Head of caudate nucleus (tissue), 42 donors: Measurements from ENCODE around the gene PHPT1.
A peak's percentile ranks its signal among the peaks of the same experiment; 100 is the strongest.
"Not testable (repeated sequence)": the region's sequence is repeated elsewhere in the genome, so short reads cannot be mapped to it uniquely, and the experiment has no call there.

Experiments
- DNase-seq, 42 donors: peaks; one replicate each; pipeline versions ENCODE4 v3.0.0 to v3.0.0-alpha.2; 2020 to 2021; ENCODE audit warnings: mixed read lengths in 7 of 42
- intact Hi-C: fragments of 100-400 bp; cut with DNase I; formaldehyde crosslinking; loops from one replicate; pipeline ENCODE4 v1.15.0; 2022

PHPT1 gene

DNA sequence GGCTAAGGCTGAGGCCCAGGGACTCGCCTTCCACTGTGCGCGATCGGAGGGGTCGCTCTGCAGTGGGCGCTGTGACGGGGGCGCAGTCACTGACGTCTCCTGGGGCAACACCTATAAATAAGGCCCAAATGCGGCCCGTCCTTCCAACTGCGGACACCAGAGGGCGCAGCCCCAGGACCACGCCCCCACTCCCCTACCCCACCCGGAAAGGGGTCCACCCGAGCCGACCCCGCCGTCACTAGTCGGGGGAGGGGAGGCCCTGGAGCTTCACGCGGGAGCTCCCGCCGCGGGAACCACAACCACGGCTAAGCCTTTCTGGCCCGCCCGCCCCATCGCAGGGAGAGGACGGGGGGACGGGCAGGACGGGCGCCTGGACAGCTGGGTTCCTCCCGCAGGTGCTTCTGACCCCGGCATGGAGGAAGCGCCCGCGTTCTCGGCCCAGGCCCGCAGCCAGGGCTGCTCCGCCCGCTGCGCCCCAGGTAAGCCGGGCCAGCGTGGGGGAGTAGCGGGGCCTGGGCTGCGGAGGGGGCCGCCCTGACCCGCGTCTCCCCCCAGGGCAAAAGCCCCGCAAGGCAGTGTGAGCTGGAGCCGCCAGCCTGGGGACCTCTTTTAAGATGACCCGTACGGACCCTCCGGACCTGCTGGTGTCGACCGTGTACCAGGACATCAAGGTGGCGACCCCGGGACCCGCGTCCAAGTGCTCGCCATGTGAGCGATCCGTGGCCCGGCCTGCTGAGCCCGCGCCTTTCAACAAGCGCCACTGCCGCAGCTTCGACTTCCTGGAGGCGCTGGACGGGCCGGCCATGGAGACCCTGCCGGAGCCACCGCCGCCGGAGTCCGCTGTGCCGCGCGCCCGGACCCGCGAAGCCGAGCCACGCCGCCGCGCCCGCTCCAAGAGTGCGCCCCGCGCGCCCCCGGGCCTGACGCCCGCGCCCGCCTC, 5.1 kb upstream of the PHPT1 start:
- peak in 22 of 42 donors; percentile 27 to 80 (median 56) for DNase-seq
- intact Hi-C loops = not testable (repeated sequence)

DNA sequence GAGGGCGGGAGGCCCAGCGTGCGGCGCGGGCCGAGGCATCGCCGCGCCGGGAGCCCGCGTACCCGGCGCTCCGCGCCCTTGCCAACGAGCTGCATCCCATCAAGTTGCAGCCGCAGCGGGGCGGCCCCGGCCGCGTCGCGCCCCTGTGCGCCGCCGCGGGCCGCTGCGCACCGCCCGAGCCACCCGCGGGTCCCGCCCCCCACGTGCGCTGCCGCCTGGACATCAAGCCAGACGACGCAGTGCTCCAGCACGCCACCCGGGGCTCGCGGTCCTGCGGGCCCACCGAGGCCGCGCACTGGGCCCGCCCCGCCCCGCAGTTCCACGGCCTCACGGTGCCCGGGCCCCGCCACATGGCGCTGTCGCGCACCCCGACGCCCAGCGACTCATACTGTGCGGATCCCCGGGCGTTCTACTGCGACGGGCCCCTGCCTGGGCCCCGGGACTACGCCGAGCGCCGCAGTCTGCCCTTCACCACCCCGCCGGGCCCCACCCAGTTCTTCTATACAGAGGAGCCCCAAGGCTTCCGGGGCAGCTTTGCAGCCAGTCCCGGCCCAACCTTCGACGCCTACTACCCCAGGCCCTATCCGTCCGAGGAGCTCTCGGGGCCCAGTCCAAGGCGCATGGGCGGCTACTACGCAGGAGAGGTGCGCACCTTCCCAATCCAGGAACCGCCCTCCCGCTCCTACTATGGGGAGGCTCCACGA, 4.3 kb upstream of the PHPT1 start:
- intact Hi-C loops = loop anchor here (5.0 kb wide), 1 partner anchor 38 kb away; the partner anchor contains the start of gene RABL6

DNA sequence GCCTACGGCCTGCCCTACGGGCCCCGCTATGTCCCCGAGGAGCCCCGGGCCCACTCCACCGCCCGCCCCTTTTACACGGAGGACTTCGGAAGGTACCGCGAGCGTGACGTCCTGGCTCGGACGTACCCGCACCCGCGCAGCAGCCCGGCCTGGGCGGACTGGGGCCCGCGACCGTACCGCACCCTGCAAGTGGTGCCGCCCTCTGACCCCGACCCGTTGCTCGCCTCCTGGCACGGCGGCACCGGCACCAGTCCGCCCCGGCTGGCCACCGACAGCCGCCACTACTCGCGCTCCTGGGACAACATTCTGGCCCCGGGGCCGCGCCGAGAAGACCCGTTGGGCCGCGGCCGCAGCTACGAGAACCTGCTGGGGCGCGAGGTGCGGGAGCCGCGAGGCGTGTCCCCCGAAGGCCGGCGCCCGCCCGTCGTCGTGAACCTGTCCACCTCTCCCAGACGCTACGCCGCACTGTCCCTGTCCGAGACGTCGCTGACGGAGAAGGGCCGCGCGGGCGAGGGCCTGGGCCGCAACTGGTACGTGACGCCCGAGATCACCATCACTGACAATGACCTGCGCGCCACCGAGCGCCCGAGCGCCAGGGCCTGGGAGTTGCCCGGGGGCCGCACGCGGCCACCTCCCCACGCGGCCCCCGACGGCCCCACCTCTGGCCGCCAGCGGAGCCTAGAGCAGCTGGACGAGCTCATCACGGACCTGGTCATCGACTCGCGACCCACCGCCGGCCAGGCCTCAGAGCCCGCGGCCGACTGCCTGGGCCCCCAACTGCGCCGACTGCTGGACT, 3.5 kb upstream of the PHPT1 start:
- intact Hi-C loops = loop anchor here (5.0 kb wide), 1 partner anchor 38 kb away; the partner anchor contains the start of gene RABL6
- DNase-seq = no peak

More for the DNA sequence above, 4.3 kb upstream of the PHPT1 start:
- no peak for DNase-seq

DNA sequence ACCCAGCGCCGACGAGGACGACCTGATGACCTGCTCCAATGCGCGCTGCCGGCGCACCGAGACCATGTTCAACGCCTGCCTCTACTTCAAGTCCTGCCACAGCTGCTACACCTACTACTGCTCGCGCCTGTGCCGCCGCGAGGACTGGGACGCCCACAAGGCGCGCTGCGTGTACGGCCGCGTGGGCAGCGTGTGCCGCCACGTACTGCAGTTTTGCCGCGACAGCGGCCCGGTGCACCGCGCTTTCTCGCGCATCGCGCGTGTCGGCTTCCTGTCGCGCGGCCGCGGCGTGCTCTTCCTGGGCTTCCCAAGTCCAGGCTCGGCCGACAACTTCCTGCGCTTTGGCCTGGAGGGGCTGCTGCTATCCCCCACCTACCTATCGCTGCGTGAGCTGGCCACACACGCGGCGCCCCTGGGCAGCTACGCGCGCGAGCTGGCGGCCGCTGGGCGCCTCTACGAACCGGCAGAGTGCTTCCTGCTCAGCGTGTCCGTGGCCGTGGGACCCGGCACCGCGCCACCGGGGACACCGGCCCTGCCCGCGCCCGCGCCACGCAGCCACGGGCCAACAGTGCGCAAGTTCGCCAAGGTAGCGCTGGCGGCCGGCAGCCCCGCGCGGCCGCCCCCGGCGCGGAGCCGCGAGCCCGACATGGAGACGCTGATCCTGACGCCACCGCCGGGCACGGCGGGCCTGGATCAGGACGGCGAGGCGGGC, 2.7 kb upstream of the PHPT1 start:
- intact Hi-C loops = loop anchor here (5.0 kb wide), 1 partner anchor 39 kb away; the partner anchor contains the start of gene RABL6
- peak in 7 of 42 donors; percentile 30 to 61 (median 46) for DNase-seq

DNA sequence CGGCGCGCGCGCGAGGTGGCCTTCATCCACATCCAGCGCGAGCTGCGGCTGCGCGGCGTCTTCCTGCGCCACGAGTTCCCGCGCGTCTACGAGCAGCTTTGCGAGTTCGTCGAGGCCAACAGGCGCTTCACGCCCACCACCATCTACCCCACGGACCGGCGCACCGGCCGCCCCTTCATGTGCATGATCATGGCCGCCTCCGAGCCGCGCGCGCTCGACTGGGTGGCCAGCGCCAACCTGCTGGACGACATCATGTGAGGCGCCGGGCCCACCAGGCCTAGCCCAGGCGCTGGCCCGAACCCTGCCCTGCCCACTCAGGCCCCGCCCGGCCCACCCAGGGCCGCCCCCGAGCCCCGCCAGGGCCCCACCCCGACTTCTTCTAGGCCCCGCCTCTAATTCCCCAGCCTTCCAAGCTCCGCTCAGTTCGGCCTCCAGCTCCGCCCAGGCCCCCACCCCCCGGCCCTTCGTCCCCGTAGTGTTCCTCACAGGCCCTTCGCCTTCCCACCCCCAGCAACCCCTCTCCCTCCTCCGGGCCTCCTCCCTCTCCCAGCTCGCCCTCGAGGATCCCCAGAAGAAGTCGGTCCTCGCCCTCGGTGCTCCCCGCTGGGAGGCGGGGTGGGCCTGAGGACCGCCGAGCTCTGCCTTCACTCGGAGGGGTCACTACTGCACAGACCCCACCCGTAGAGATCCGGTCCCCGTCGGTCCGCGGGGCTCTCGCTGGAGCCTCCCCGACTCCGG, 2.0 kb upstream of the PHPT1 start:
- intact Hi-C loops = loop anchor here (5.0 kb wide), 1 partner anchor 40 kb away; the partner anchor contains the start of gene RABL6
- DNase-seq = no peak

DNA sequence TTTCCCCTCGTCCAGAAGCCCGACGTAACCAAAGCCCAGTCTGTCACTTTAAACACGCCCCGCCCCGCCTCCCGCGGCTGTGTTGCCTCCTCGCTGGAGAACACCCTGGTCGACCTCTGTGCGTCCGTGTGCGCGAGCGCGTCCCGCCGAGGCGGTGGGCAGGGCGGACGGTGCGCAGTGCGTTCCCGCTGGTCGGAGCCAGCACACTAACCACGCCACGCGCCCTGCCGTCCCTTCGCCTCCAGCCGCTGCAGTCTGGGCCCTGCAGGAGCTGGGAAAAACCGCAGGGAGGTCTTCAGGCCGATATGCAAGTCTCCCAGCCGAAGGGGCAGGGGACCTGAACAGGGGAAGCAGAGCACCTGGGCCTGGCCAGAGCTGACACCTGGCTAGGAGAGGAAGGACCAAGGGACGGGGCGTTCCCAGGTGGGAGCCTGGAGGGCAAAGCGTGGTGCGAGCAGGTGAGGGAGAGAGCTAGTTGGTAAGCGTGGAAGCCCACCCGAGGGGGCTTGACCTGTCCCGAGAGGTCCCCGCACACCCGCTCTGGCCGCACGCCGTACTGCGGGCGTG, 1.3 kb upstream of the PHPT1 start:
- DNase-seq = peak in 17 of 42 donors; percentile 27 to 73 (median 52)
- intact Hi-C loops = loop anchor here (5.0 kb wide), 1 partner anchor 41 kb away; the partner anchor contains the start of gene RABL6

DNA sequence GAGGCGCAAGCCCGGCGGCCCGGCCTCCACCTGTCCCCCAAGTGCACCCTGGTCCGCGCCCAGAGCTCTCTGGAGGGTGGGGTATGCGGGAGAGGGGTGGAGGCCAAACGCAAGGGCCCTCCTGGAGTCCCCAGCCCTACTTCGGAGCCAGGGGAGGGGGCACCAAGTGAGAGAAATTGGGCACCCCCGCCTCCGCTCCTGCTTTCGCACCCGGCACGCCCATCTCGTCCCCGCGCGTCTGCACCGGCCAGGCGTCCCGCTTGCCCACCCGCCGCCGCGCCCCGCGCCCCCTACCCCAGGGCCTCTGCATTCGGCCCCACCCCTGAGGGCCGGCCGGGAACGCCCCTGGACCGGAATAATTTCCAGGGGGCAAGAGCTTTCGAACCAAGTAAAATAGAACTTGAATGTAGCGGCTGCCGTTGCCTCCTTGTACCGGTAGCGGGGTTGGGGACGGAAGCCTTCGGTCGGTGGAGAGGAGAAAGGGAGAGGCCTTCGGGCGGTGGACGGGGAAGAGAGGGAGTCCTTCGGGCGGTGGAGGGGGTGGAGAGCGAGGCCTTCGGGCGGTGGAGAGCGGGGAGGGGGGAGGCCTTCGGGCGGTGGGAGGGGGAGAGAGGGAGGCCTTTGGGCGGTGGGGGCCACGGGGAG, 694 bp upstream of the PHPT1 start:
- DNase-seq = peak in 6 of 42 donors; percentile 31 to 69 (median 52)
- intact Hi-C loops = loop anchor here (5.0 kb wide), 1 partner anchor 41 kb away; the partner anchor contains the start of gene RABL6

DNA sequence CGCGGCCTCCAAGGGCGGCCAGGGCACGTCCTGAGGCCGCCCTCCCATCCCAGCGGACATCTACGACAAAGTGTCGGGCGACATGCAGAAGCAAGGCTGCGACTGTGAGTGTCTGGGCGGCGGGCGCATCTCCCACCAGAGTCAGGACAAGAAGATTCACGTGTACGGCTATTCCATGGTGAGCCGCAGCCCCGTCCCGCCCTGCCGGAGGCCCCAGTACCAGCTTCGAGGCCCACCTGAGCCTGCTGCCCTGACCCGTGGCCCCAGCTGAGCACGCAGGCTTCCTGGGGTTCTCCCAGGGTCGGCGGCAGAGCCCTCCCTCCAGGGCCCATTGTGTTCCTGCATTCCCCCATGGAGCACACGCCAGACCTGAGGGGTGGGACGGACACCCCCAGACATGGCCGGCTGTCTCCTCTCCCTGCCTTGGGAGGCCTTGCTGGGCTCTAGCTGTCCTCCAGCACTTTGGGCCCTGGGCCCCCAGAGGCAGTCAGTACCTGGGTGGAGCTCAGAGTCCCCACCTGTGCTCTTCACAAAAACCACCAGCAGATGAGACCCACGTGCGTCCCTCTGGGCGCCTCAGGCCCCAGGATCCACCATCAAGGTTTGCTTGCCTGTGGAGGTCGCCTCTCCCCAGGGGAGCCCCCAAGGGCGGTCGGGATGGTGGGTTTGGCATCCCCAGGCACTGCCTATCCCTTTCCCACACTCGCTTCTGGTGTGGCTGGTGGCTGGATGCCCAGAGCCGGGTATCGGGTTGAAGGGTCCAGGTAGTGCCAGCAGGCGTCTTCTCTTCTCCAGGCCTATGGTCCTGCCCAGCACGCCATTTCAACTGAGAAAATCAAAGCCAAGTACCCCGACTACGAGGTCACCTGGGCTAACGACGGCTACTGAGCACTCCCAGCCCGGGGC, 1.0 kb downstream of the PHPT1 start:
- DNase-seq = peak in 3 of 42 donors; percentile 15 to 50 (median 35)
- intact Hi-C loops = loop anchor here (5.0 to 10.0 kb wide), 2 partner anchors 43 to 85 kb away; partner anchors contain the start of gene RABL6

DNA sequence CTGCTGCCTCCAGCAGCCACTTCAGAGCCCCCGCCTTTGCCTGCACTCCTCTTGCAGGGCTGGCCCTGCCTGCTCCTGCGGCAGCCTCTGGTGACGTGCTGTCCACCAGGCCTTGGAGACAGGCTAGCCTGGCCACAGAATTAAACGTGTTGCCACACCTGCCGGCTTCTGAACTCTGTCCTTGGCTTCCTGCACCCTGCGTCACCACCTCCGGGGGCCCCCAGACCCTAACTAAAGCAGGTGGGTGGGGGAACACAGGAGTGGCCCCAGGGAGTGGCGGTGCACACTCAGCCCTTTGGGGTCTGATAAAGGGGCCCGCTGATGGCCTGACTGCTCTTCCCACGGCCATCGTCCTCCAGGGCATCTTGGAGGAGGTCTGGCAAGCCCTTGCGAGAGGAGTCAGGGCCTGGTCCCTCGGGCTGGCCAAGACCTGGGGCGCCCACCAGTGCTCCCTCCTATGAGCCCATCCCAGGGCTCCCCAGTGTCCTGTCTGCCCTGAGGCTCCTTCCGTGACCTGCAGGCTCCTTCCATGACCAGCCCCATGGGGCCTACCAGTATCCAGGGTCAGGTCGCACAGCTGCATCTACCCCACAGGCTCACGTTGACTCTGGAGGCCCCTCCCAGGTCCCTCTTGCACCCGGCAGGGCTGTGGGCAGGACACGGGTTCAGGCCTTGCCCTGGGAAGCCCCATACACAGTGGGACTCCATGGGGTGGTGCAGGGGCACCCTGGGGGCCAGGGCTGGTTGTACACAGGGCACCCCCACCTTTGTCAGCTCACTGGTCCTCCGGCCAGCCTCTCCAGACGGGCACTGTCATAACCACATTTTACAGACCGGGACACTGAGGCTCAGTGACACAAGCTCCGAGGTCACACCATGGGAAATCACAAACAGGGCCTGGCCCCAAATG, 1.9 kb downstream of the PHPT1 start:
- intact Hi-C loops = loop anchor here (10.0 kb wide), 1 partner anchor 84 kb away; no protein-coding TSS in a partner anchor
- no peak for DNase-seq

DNA sequence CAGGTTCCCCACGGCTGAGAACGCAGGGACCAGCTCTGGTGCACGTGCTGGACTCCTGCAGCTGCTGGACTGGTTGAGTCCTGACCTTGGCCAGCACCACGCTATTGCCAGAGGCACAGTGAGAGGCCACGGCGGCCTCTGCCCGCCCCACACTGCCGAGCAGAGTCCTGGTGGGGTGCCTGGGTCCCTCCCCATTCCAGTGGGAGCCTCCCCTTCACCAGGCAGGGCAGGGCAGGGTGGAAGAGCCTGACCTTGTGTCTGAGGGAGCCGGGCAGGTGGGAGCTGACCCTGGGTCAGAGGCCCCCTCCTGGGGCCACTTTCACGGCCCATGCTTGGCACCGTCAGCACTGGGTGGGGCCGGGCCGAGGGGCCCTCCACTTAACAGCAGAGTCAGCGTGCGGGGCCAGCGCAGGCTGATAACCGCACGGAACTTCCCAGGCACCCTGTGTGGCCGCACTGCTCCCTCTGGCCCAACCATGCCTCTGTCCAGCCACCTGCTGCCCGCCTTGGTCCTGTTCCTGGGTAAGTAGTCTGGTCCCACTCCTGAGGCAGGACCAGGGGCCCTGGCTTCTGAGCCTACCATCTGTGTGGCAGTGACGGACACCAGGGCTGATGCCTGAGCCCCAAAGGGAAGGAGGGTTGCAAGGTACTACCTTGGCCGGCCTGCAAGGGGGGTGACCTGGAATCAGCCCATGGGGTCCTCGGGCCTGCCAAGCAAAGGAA, 2.9 kb downstream of the PHPT1 start, which contains the start of gene MAMDC4:
TSS of gene MAMDC4 (plus strand) at position 406 of the 723 bp plus-strand sequence. CDS start at position 477, 71 bp downstream.
- DNase-seq = peak in 1 of 42 donors; percentile 5
- intact Hi-C loops = loop anchor here (10.0 kb wide), 1 partner anchor 83 kb away; no protein-coding TSS in a partner anchor

DNA sequence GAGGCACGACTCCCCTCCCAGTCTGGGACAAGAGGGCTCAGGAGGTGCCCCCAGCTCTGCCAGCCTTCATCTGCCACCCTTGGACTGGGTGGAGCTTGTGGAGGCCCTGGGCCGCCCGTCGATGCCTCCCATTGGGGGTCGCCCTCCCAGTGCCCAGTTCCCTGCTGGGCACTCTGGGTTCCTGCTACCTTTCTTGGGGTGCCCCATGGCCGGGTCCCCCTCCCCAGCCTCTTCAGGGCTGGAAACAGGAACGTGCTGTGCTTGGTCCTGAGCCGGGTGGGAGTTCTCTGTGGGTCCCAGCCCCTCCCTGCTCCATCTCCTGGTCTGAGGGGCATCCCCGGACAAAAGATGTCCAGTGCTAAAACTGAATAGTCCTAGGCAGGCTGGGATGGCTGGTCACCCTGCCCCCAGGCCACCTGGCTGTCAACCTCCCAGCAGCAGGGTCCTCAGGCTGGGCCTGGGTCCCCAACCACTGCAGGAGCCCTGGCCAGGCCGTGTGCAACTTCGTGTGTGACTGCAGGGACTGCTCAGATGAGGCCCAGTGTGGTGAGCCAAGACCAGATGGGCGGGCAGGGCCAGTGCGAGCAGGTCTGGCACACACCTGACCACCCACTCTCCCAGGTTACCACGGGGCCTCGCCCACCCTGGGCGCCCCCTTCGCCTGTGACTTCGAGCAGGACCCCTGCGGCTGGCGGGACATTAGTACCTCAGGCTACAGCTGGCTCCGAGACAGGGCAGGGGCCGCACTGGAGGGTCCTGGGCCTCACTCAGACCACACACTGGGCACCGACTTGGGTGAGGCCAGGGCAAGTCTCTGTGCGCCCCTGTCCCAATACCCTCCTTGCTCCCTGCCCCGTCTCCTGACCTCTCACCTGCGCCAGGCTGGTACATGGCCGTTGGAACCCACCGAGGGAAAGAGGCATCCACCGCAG, 3.7 kb downstream of the PHPT1 start:
- peak in 5 of 42 donors; percentile 1 to 7 (median 4) for DNase-seq
- intact Hi-C loops = loop anchor here (10.0 kb wide), 1 partner anchor 82 kb away; no protein-coding TSS in a partner anchor

DNA sequence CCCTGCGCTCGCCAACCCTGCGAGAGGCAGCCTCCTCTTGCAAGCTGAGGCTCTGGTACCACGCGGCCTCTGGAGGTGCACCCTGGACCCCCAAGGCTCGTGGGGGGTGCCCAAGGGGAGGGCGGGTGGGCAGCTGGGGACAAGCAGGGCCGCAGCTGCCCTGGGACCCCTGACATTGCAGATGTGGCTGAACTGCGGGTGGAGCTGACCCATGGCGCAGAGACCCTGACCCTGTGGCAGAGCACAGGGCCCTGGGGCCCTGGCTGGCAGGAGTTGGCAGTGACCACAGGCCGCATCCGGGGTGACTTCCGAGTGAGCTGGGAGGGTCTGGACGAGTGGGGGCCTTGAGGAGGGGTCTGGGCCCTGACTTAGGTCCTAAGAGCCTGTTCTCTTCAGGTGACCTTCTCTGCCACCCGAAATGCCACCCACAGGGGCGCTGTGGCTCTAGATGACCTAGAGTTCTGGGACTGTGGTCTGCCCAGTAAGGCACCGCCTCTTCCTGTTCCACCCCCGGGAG, 4.4 kb downstream of the PHPT1 start:
- DNase-seq = no peak
- intact Hi-C loops = loop anchor here (10.0 kb wide), 1 partner anchor 81 kb away; no protein-coding TSS in a partner anchor
